HG03521 (cell line): ENCODE measurements around the gene TOM1L1.

Experiments
- ATAC-seq: cut with Tn5 transposase; IDR thresholded peaks from one replicate; pipeline ENCODE4 v1.9.1; 2021; ENCODE audit warnings: mild to moderate bottlenecking, moderate library complexity; ENCODE audit not compliant: unreplicated experiment

Gene TOM1L1

GRCh38 chr17:54898576-54898975 lies 2.1 kb upstream of the TOM1L1 start:
- no peak for ATAC-seq

DNA sequence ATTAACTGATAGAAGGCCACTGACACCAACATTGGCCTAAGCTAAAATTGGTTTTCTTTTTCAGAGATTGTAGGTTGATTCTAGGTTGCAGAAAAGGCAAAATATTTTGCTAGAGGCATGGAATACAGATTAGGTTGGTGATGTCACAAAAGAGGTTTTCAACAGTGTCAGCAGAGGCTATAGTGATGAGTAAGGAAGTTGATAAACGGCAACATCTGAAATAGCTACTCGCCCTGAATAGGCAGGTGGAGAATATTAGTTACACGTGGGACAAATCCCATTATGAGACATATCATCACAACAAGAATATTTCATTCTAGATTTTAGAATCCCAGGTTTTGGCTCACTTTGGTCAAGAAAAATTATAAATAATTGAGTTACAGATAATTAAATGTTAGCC lies 1.5 kb upstream of the TOM1L1 start:
- no peak for ATAC-seq

GRCh38 chr17:54899721-54900456 lies 763 bp upstream of the TOM1L1 start:
- ATAC-seq, result no peak

- no peak for ATAC-seq
These were observed 674 bp downstream of the TOM1L1 start for GRCh38 chr17:54901230-54901822.

- no peak for ATAC-seq
These were observed 1.4 kb downstream of the TOM1L1 start for GRCh38 chr17:54902017-54902416.

DNA sequence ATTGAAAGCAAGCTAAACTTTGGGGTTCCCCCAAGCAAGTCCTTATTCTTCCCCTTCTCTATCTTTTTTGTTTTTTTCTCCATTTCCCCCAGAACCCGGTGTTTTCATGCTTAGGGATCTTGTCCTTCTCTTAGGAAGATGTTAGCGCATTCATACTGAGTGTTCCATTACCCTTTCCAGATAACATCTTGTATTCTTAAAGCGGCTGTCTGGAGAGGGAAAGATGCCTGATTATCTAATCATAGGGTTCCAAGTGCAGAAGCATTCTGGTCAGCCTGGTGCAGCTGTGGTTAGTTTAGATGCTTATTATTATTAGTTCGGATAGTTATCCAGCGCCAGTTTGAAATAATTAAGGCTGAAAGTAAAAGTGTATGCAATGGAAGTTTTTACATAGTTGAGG lies 2.0 kb downstream of the TOM1L1 start:
- ATAC-seq, result no peak

DNA sequence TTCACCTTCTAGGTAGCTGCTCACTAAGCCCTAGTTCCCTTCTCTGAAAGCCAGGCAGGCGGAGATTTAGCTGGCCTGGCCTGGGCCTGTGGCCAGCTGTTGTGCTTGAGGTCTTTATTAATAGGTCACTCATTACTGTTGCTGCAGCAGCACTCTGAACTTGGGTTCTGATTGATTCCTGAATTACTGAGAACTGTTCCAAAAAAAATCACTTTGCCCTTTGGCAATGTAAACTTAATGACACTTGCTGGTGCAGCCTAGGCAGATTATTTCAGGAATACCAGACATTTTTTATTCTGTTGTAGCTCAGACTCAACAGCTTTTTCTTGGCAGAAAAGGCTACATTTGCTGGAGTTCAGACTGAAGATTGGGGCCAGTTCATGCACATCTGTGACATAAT lies 2.7 kb downstream of the TOM1L1 start:
- ATAC-seq, result no peak

DNA sequence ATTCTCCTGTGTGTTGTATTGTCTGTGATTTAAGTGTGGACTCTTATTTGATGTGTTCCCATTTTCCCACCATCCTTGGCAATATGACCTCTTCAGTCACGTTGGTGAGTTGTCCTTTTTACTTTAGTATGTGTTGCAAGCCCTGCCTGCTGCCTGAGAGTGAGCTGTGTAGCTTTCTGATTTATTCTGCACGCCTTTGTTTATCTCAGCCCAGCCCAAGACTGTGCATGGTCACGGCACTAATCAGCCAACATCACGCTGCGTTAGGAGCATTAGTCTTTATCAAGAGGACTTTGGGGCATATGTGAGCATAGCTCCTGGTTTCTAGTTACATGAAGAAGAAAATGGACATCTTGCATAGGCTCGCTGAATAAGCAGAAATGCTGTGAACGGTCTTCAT lies 6.0 kb downstream of the TOM1L1 start:
- no peak for ATAC-seq

- no peak for ATAC-seq
These were observed 6.7 kb downstream of the TOM1L1 start for GRCh38 chr17:54907376-54907775.

DNA sequence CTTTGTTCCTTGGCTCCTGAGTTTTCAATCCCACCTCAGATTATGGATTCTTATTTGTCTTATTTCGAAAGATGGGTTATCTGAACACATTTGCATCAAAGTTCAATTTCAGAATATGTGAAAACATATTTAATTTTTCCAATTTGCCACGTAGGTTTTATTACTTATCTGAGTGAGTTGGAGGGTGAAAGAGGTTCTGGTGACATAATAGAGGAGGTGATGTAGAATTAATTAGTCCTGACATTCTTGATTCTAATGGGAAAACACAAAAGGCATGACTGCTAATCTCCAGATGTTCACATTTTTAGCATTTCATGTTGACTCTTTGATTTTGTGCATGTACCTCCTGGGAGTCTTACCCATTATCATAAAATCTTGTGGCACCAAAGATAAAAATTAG lies 9.1 kb downstream of the TOM1L1 start:
- no peak for ATAC-seq

DNA sequence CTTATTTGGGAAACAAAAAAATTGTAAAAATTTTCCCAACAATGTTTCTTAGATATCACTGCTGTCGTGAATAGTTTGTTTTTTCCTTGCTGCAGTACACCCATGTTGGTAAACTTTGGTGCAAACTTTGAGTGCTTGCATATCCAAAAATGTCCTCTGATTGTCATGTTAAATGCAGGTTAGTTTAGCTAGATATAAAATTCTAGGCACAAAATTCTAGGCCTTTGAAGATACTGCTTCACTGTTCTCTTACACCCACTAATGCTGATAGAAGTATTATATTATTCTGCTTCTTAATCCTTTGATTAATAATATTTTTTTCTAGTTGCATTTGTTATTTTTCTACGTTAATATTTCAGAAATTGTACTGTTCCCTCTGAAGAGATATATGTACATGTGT lies 16.1 kb downstream of the TOM1L1 start:
- no peak for ATAC-seq

DNA sequence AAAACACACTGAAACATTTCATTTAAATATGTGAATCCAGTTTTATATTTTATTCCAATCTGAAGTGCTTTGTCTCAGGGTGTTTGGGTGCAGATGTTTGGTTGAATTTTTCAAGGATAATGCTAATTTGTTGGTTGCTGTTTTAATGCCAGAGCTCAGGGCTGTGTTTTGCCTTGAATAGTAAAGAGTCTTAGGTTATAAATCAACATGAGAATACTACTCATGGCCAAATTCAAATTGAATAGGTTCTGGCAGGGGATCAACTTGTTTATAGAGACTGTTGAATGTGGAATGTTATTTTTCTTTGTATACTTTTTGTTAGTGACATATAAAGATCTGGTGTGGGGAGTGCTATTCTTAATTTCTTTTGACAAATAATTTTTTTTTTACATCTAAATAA lies 18.8 kb downstream of the TOM1L1 start:
- no peak for ATAC-seq

DNA sequence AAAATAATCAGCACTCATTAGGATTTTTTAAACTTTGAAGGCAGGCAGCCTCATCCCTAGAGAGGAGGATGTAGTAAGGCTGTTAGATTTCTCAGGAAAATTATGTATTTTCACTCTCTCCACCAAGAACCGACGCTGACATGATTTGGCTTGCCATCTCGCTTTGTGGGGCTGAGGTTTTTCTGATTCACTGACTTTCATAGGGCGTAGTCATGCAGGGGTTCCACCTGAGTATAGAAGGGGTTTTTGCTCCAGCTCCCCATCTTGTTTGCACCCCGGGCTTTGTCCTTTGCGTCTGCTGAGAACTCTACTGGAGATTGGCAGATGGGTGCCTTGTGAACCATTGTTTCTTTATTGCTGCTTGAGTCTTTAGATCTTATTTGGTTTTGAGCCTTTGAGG lies 20.2 kb downstream of the TOM1L1 start:
- no peak for ATAC-seq

- no peak for ATAC-seq
These were observed 23.8 kb downstream of the TOM1L1 start for GRCh38 chr17:54924405-54924804.

GRCh38 chr17:54927525-54927924 lies 26.9 kb downstream of the TOM1L1 start:
- ATAC-seq, result no peak

- no peak for ATAC-seq
These were observed 32.1 kb downstream of the TOM1L1 start for GRCh38 chr17:54932711-54933110.

- no peak for ATAC-seq
These were observed 33.3 kb downstream of the TOM1L1 start for GRCh38 chr17:54933921-54934320.

DNA sequence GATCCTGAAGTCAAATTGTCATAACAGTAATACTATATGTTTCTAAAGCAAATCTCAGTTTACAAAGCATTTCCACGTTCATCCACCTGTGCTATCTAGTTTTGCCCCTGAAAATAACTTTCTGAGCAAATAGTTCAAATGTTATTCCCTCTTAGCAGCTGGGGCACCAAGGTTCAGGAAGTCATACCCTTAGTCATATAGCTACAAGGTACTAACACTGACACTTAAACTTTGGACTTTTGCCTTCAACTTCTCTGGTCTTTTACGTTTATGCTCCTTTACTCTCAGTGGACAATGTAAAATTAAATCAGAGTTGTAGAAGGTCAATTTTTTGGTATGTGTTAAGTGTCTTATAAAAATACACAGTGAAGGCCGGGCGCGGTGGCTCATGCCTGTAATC lies 34.8 kb downstream of the TOM1L1 start:
- no peak for ATAC-seq

DNA sequence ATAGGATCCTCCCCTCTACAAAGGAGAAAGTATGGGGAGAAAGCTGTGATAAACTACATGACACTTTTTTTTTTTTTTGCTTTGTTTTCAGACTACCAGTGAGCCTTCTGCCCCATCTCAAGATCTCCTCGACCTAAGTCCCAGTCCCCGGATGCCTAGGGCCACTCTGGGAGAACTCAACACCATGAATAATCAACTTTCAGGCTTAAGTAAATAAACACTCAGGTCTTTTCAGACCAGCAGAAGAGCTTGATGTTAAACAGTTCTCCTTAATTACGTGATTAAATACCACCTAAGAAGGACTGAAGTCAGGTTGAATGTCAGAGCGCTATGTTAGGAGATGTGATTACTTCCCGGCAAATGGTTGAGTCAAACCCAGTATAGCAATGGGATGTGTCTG lies 36.4 kb downstream of the TOM1L1 start:
- ATAC-seq, result no peak

- ATAC-seq, result no peak
These were observed 36.8 kb downstream of the TOM1L1 start for GRCh38 chr17:54937426-54937825.

DNA sequence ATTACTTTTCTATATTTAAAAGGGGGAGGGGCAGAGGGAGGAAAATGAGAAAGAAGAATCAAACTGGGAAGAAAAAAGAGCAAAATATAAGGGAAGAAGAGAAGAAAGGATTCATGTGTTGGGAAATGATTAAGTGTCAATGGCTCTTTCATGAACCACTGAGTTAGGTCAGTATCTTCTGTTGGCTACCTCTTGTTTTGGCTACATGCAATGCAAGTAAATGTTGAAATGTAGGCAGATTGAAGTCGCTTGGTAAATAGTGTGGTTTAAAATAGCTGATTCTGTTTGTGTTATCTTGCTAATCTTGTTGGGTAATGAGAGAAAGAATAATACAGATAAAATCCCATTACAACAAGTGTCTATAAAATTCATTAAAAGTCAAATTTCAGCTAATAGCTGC lies 40.6 kb downstream of the TOM1L1 start:
- no peak for ATAC-seq

- no peak for ATAC-seq
These were observed 44.1 kb downstream of the TOM1L1 start for GRCh38 chr17:54944796-54945195.

- no peak for ATAC-seq
These were observed 44.6 kb downstream of the TOM1L1 start for GRCh38 chr17:54945231-54945630.
